ENCODE results near the gene GPX5.

Gene GPX5, protein sequence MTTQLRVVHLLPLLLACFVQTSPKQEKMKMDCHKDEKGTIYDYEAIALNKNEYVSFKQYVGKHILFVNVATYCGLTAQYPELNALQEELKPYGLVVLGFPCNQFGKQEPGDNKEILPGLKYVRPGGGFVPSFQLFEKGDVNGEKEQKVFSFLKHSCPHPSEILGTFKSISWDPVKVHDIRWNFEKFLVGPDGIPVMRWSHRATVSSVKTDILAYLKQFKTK

GRCh38 chr6:28525496-28526039 is at the start of gene GPX5:
Gene GPX5 (plus strand): TSS chr6:28525881. CDS start chr6:28526014, 133 bp downstream.
- DNase-seq = no peak

DNA sequence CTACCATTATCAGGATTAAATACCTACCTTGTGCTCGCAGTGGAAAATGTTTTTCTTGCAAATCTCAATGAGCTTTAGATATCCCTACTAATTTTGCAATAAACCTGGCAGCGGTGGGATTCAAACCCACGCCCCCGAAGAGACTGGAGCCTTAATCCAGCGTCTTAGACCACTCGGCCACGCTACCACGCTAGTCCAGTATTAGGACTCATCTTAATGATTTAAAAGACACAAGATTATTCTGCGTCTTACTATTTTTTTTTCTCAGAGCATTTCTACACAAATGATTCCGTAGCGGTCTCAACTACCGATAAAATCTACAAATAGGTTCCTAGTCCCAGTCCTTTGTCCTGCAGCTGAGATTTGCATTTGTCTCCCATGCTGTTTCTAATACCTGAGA is 47.2 kb upstream of the GPX5 start:
- no peak overlapping the region for H3K4me3 ChIP-seq (ENCODE audit: low read length)
- H3K4me1 ChIP-seq (ENCODE audit: low read length) = no peaks in the 10 kb centered on the region
- no peaks in the 10 kb centered on the region for H3K9me2 ChIP-seq (replicated peaks; ENCODE audit: insufficient read depth, low read length)
- no peaks in the 10 kb centered on the region for H3K27me3 ChIP-seq (replicated peaks; ENCODE audit: insufficient read depth, low read length)
- no peaks in the 10 kb centered on the region for H3K9me3 ChIP-seq (replicated peaks; ENCODE audit: insufficient read depth, low read length)
- no peaks in the 10 kb centered on the region for H4K20me1 ChIP-seq (ENCODE audit: insufficient read depth, low read length)
- DNase-seq = no peak
- no peak overlapping the region for H3K27ac ChIP-seq (ENCODE audit: low read length)
- H3K9ac ChIP-seq (ENCODE audit: low read length) = no peak overlapping the region
- H3K4me2 ChIP-seq (ENCODE audit: low read depth, low read length) = no peak overlapping the region
- no peaks in the 10 kb centered on the region for H3K36me3 ChIP-seq (replicated peaks; ENCODE audit: insufficient read depth, low read length)
- no peaks in the 10 kb centered on the region for H3K79me2 ChIP-seq (ENCODE audit: low read length)
- H2AFZ ChIP-seq (ENCODE audit: low read length) = no peak overlapping the region
- no peak for TF ChIP-seq EZH2 (optimal IDR thresholded peaks at IDR 0.05; ENCODE audit: low read depth, low read length)
- no peak for TF ChIP-seq EZH2phosphoT487 (IDR thresholded peaks at IDR 0.05; ENCODE audit: low read length)
- no peaks in the 10 kb centered on the region for H3F3A ChIP-seq (ENCODE audit: insufficient read depth, low read length)

More at GRCh38 chr6:28525496-28526039, at the start of gene GPX5:
- Histone ChIP-seq H3K27me3 (replicated peaks; ENCODE audit: insufficient read depth, low read length) (no peaks in the 10 kb centered on the region), H3K36me3 (replicated peaks; ENCODE audit: insufficient read depth, low read length) (no peaks in the 10 kb centered on the region), H4K20me1 (ENCODE audit: insufficient read depth, low read length) (no peaks in the 10 kb centered on the region), H3K4me2 (ENCODE audit: low read depth, low read length) (no peak within 1 kb of the TSS), H3K27ac (ENCODE audit: low read length) (no peak within 1 kb of the TSS), H3K4me3 (ENCODE audit: low read length) (no peak within 1 kb of the TSS), H3K79me2 (ENCODE audit: low read length) (no peaks in the 10 kb centered on the region), H2AFZ (ENCODE audit: low read length) (no peak within 1 kb of the TSS), H3K4me1 (ENCODE audit: low read length) (no peaks in the 10 kb centered on the region), H3F3A (ENCODE audit: insufficient read depth, low read length) (no peaks in the 10 kb centered on the region), H3K9me3 (replicated peaks; ENCODE audit: insufficient read depth, low read length) (no peaks in the 10 kb centered on the region), H3K9ac (ENCODE audit: low read length) (no peak within 1 kb of the TSS), H3K9me2 (replicated peaks; ENCODE audit: insufficient read depth, low read length) (no peaks in the 10 kb centered on the region)
- TF ChIP-seq EZH2phosphoT487 (IDR thresholded peaks at IDR 0.05; ENCODE audit: low read length) (no peak), CTCF (IDR thresholded peaks at IDR 0.05; ENCODE audit: low read length) (no peak), EZH2 (optimal IDR thresholded peaks at IDR 0.05; ENCODE audit: low read depth, low read length) (no peak)

DNA sequence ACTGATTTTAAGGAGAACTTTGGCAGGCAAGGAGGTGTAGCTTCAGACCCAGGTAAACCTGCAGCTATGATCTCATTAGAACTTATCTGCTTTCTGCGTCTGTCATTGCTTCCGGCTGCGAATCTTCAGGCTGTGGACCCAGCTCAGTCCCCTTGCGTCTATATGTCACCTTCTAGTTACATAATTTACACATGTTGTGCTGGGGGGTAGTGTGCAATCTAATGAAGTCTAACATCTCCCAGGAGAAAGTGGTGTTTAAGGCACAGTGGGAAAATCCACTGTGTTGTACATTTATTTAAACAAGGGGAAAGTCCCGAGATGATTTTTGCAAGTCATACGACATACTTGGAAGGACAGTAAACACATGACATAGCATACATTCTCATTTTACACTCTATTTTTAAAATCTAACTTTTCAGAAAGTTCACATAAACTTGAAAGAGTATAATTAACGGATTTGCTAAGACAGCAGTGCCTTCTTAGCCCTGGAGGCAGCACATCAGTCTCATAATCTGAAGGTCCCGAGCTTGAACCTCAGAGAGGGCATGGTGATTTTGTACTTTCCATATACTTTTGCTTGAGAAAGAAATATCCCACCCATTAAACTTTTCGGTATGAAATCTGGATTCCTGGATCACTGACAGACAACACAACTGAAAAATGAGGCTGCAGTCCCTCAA is 45.3 kb upstream of the GPX5 start:
- no peak overlapping the region for H3K27ac ChIP-seq (ENCODE audit: low read length)
- no peak overlapping the region for H2AFZ ChIP-seq (ENCODE audit: low read length)
- H3K36me3 ChIP-seq (replicated peaks; ENCODE audit: insufficient read depth, low read length) = no peaks in the 10 kb centered on the region
- H3K9me2 ChIP-seq (replicated peaks; ENCODE audit: insufficient read depth, low read length) = no peaks in the 10 kb centered on the region
- H3K4me1 ChIP-seq (ENCODE audit: low read length) = no peaks in the 10 kb centered on the region
- DNase-seq = no peak
- H3K9me3 ChIP-seq (replicated peaks; ENCODE audit: insufficient read depth, low read length) = no peaks in the 10 kb centered on the region
- no peak for TF ChIP-seq CTCF (IDR thresholded peaks at IDR 0.05; ENCODE audit: low read length)
- no peak for TF ChIP-seq EZH2 (optimal IDR thresholded peaks at IDR 0.05; ENCODE audit: low read depth, low read length)
- no peak for TF ChIP-seq EZH2phosphoT487 (IDR thresholded peaks at IDR 0.05; ENCODE audit: low read length)
- no peaks in the 10 kb centered on the region for H3K27me3 ChIP-seq (replicated peaks; ENCODE audit: insufficient read depth, low read length)
- no peak overlapping the region for H3K4me3 ChIP-seq (ENCODE audit: low read length)
- no peaks in the 10 kb centered on the region for H3K79me2 ChIP-seq (ENCODE audit: low read length)
- no peaks in the 10 kb centered on the region for H3F3A ChIP-seq (ENCODE audit: insufficient read depth, low read length)
- H4K20me1 ChIP-seq (ENCODE audit: insufficient read depth, low read length) = no peaks in the 10 kb centered on the region
- H3K4me2 ChIP-seq (ENCODE audit: low read depth, low read length) = no peak overlapping the region
- no peak overlapping the region for H3K9ac ChIP-seq (ENCODE audit: low read length)

All from MM.1S (cell line).